GM20000 (cell line): ENCODE measurements around the gene XBP1.

Experiments used
- DNase-seq: peaks from one replicate; pipeline ENCODE4 v3.0.0; 2012; ENCODE audit warnings: low spot score
- TF ChIP-seq, protein P1 (sequence below): IDR thresholded peaks from 2 replicates; pipeline ENCODE4 v1.5.1; 2012; ENCODE audit warnings: mild to moderate bottlenecking, control low read depth; ENCODE audit errors: extremely low read depth, missing control alignments

Gene XBP1

DNA sequence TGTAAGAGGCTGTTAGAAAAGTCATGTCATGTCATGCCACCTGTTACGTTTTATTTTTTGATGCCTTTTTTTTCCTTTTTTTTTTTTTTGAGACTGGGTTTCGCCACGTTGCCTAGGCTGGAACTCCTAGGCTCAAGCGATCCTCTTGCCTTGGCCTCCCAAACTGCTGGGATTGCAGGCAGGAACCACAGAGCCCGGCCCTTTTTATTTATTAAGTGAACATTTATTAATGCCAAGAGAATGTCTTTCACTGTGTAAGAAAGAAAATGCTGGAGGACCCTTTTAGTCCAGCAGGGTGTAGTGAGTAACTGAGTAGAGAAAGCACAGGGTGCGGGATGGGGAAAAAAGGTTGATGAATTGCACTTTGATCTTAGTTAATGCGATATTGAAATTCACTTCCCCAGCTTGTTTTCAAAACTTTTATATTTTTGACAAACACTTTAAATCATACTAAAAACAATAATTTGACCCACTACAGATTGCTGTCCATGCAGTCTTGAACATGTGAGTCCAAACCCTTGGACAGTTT is 2.3 kb upstream of the XBP1 start:
- no peak for DNase-seq
- TF ChIP-seq, protein P1, sequence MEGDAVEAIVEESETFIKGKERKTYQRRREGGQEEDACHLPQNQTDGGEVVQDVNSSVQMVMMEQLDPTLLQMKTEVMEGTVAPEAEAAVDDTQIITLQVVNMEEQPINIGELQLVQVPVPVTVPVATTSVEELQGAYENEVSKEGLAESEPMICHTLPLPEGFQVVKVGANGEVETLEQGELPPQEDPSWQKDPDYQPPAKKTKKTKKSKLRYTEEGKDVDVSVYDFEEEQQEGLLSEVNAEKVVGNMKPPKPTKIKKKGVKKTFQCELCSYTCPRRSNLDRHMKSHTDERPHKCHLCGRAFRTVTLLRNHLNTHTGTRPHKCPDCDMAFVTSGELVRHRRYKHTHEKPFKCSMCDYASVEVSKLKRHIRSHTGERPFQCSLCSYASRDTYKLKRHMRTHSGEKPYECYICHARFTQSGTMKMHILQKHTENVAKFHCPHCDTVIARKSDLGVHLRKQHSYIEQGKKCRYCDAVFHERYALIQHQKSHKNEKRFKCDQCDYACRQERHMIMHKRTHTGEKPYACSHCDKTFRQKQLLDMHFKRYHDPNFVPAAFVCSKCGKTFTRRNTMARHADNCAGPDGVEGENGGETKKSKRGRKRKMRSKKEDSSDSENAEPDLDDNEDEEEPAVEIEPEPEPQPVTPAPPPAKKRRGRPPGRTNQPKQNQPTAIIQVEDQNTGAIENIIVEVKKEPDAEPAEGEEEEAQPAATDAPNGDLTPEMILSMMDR, result no peak

DNA sequence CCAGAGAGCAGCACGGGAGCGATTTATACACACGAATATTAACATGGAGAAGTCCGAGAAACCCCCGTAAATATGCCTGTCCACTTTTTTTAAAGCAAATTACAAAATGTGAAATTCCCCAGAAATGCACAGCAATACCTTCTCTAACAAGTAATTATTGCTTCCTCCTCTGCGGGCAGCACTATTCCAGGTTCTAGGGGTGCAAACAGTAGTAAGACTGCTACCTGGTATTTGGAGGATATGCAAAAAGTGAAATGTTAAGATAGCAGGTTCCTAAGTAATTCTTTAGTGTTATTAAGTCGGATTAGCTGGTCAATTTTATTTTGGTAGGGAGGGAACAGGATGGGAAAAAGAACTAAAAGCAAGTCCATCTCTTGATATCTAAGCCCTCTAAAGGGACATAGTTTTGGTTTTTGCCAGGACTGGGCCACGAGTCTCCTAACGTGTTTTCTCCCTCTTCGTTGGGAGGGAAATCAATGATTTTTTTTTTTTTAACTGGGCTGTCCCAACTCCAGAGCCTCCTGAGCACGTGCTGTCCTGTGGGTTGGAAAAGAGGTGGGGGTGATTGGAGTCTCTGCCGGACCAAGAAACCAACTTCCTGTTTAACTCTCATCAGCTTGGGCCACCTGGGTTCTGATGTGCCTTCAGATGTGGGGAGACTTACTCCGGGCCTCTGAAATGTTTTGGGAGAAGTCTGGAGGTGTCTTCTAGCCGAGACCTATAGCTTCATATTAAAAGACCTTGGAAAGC is 1.7 kb upstream of the XBP1 start:
- peak; percentile 21 for DNase-seq

DNA sequence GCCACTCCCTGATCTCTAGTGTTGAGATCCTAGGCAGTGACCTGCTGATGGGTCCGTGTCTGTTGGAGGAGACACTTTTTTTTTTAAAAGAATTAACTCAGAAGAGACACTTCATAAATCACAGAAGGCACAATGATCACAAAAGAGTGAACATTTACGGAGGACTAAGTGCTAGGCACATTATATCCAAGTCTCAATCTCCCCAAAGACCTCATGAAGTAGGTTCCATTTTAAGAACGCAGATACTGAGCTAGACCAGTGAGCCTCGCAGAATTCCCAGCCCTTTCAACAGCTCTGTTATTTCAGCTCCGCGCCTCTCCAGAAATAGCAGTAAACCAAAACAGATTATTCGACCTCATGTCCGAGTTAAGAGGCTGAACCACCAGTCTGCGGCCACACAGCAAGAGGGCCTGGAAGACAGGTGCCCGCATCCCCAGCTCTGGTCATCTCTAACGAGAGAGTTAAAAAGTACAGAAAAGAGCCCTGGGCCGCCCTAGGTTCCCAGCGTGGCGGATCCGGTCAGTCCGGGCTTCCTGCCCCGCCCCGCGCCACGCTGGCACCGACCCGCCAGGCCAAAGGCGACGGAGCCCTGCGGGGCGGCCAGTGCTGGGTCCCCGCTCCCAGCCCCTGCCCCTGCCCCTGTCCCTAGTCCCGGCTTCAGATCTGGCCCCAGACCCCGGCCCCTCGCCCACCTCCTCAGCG is 612 bp downstream of the XBP1 start:
- TF ChIP-seq, protein P1, result no peak
- DNase-seq, result peak; percentile 61

More for the DNA sequence above, 1.7 kb upstream of the XBP1 start:
- TF ChIP-seq, protein P1, result no peak

DNA sequence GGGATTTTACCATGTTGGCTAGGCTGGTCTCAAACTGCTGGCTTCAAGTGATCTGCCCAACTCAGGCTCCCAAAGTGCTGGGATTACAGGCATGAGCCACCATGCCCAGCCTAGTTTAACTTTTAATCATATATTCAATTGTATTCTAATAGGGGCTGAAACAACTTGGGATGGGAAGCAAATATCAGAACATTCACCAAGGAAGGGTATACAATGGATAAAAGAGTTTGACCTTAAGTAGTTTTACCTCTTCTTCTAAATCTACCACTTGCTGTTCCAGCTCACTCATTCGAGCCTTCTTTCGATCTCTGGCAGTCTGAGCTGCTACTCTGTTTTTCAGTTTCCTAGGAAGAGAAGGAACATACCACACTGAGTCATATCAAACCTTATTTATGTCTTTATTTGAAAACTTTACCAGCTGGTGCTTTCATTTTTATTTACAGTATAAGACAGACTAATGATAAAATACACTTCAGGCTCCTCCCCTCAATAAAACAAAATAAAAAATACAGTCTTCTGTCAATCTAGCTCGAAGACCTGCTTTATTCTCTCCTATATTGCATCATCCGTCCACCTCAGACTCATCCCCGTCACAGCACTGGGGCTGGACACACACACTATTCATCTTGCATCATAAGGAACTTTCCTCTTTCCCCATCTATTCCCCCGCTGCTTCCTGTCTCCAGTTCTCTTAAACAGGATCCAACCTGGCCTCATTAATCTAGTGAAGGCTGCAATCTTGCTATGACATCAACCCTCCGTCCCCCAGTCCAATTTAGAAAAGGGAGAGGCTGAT is 1.4 kb downstream of the XBP1 start:
- peak; percentile 56 for DNase-seq
- TF ChIP-seq, protein P1, result no peak

DNA sequence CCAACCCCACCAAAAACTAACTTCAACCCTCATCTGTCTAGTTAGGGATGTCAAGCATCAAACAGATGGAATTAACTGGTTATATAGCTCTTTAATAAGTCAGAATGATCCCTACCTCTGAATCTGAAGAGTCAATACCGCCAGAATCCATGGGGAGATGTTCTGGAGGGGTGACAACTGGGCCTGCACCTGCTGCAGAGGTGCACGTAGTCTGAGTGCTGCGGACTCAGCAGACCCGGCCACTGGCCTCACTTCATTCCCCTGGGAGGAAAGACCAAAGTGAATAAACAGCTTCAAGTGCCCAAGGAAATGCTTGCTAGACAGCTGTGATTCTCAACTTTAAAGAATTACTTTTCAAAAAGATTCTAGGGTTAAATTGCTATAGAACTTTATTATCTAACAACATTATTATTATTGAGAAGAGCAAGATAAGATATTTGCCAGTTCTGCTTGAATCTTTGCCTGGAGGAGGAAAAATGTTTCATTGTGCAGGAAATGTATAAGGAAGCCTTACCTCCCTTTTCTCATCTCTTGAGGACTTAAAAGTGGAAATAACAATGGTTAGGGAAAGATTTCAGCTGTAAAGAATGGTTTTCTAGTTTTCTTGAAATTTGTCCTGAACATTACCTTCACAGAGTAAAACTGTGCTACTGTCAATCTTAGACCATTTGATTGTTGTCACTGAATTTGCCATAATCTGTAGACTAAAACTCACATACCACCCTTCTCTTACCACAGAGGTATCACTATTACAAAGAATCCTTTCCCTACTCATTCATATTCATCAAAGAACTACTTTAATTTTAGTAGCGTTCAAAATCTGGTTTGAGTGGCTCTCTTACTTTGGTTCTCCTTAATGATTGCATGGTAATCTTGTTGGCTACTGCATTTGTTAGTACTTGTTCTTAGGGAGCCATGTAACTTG is 4.2 kb downstream of the XBP1 start:
- TF ChIP-seq, protein P1, result no peak
- DNase-seq, result no peak

DNA sequence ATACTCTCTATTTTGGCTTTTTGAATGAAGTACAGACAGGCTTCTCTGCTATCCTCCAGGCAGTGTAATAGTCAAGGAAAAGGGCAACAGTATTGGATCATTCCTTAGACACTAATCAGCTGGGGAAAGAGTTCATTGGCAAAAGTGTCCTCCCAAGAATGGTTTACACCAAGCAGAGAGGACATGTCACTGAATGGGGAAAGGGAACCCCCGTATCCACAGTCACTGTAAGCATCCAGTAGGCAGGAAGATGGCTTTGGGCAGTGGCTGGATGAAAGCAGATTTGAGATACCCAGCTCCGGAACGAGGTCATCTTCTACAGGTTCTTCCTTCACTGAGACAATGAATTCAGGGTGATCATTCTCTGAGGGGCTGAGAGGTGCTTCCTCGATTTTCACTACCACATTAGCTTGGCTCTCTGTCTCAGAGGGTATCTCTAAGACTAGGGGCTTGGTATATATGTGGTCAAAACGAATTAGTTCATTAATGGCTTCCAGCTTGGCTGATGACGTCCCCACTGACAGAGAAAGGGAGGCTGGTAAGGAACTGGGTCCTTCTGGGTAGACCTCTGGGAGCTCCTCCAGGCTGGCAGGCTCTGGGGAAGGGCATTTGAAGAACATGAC is 5.2 kb downstream of the XBP1 start:
- no peak for DNase-seq
- TF ChIP-seq, protein P1, result no peak
